Left renal cortex interstitium (tissue), 4 donors: ENCODE results near the gene PPP6R3. TPM values are rescaled to one million over a fixed set of nuclear protein-coding genes. Genes with fewer than 3 reads are reported as not detected.
"Not testable (repeated sequence)": the region's sequence is repeated elsewhere in the genome, so short reads cannot be mapped to it uniquely, and the experiment has no call there.

Source experiments
- DNase-seq, 4 donors: peaks; one replicate each; pipeline ENCODE4 v3.0.0-alpha.2; 2013; ENCODE audit warnings: low read depth in 4 of 4, low spot score in 2 of 4, missing footprints in 1 of 4
- polyA plus RNA-seq, 4 donors: library from polyadenylated mRNA; unstranded; fragments of 120-200 nt; gene quantifications; one replicate each; pipeline ENCODE4 v1.2.1, GENCODE V29; 2013; ENCODE audit not compliant: insufficient read length in 4 of 4

PPP6R3 gene
- polyA plus RNA-seq, 4 donors, result 83.7 to 128 (median 106) TPM

GRCh38 chr11:68584991-68585524 is 124.5 kb downstream of the PPP6R3 start:
- DNase-seq, result no peak

- DNase-seq, result no peak
These were observed 129.1 kb downstream of the PPP6R3 start for GRCh38 chr11:68589547-68590216.

- DNase-seq, result no peak
These were observed 131.2 kb downstream of the PPP6R3 start for GRCh38 chr11:68591719-68592118.

- DNase-seq, result no peak
These were observed 132.9 kb downstream of the PPP6R3 start for GRCh38 chr11:68593441-68593840.

- no peak for DNase-seq
These were observed 133.6 kb downstream of the PPP6R3 start for GRCh38 chr11:68594123-68594522.

GRCh38 chr11:68596231-68596630 is 135.7 kb downstream of the PPP6R3 start:
- no peak for DNase-seq

- DNase-seq, result no peak
These were observed 138.5 kb downstream of the PPP6R3 start for GRCh38 chr11:68598816-68599653.

GRCh38 chr11:68601147-68601546 is 140.6 kb downstream of the PPP6R3 start:
- no peak for DNase-seq

- no peak for DNase-seq
These were observed 149.2 kb downstream of the PPP6R3 start for GRCh38 chr11:68609761-68610160.

GRCh38 chr11:68610452-68611116 is 150.0 kb downstream of the PPP6R3 start:
- DNase-seq, result no peak

GRCh38 chr11:68615657-68616056 is 155.1 kb downstream of the PPP6R3 start:
- DNase-seq, result no peak

GRCh38 chr11:68617925-68618809 is 157.6 kb downstream of the PPP6R3 start:
- DNase-seq, result no peak

- no peak for DNase-seq
These were observed 161.3 kb downstream of the PPP6R3 start for GRCh38 chr11:68621826-68622225.

- not testable (repeated sequence) for DNase-seq
These were observed 163.2 kb downstream of the PPP6R3 start for GRCh38 chr11:68623706-68624105.

GRCh38 chr11:68625069-68625468 is 164.5 kb downstream of the PPP6R3 start:
- not testable (repeated sequence) for DNase-seq

GRCh38 chr11:68626236-68626635 is 165.7 kb downstream of the PPP6R3 start:
- not testable (repeated sequence) for DNase-seq

- not testable (repeated sequence) for DNase-seq
These were observed 168.3 kb downstream of the PPP6R3 start for GRCh38 chr11:68628837-68629236.

- DNase-seq, result not testable (repeated sequence)
These were observed 171.8 kb downstream of the PPP6R3 start for GRCh38 chr11:68632375-68632774.

- DNase-seq, result peak in 2 of 4 donors; percentile 42 to 50
These were observed 172.2 kb downstream of the PPP6R3 start for GRCh38 chr11:68632802-68633201.

- DNase-seq, result not testable (repeated sequence)
These were observed 174.1 kb downstream of the PPP6R3 start for GRCh38 chr11:68634606-68635005.
